ENCODE results near the gene OCSTAMP.

Gene OCSTAMP

DNA sequence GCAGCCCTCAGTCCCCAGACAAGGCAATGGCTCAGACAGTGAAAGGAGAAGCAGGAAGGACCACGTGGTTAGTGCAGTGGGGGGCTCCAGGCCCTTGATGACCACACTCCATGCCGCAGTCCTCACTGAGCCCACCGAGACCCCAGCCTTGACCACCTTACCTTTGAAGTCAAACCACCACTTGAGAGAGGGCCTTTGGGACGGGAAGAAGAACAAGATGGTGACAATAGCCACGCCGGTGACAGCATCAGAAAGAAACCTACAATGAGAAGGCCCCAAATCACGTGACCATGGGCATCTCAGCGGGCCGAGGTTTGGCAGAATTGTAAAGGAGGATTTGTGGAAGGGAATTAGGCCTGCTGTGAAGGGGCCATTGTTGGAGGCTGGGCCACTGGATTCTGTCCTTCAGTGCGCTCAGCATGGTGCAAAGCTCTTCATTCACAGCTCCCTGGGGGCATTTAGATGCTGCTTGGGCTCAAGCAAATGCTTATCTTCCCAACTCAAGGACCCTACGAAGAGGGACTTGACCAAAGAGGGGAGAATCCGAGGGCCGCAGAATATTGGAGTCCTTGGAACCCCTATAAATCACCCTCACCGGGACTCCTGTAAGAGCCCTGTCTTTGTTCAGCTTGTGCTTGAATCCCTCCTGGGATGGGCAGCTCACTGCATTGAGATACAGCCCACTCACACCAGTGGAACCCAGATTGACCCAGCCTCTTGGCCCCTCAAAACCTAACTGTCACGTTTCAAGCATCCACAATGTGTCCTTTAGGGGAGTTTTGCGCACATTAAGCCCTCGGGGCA, 33.2 kb upstream of the OCSTAMP start:
- H2BK5ac ChIP-seq (ENCODE audit: low read length), result peak overlapping the region; percentile 55
- H3K27ac ChIP-seq (ENCODE audit: low read depth, low read length), result no peak overlapping the region
- no peak overlapping the region for H2BK120ac ChIP-seq (ENCODE audit: low read depth, low read length)
- no peaks in the 10 kb centered on the region for H3K79me1 ChIP-seq (ENCODE audit: low read length)
- H3K4me3 ChIP-seq (ENCODE audit: low read length), result no peak overlapping the region
- WGBS (ENCODE audit: extremely low coverage, insufficient coverage, low lambda C conversion rate), result no CpG with 5 or more reads among the region's 17 CpGs
- peak overlapping the region; percentile 67 for H3K56ac ChIP-seq (ENCODE audit: low read length)
- H4K5ac ChIP-seq (ENCODE audit: low read length), result no peak overlapping the region
- no peak overlapping the region for H2BK15ac ChIP-seq (replicated peaks; ENCODE audit: low read depth)
- H4K8ac ChIP-seq (ENCODE audit: low read depth, low read length), result no peak overlapping the region
- no peaks in the 10 kb centered on the region for H3K79me2 ChIP-seq (ENCODE audit: control insufficient read depth, insufficient read depth, low read length)
- no peak overlapping the region for H3K4me2 ChIP-seq (ENCODE audit: low read length)
- H3K4ac ChIP-seq (ENCODE audit: low read depth, low read length), result no peak overlapping the region
- no peak overlapping the region for H3K23ac ChIP-seq (ENCODE audit: low read length)
- H3K4me1 ChIP-seq (ENCODE audit: control insufficient read depth, low read depth, low read length), result peaks cover 10% of the 10 kb centered on the region
- H2AK5ac ChIP-seq (ENCODE audit: low read length), result no peak overlapping the region
- peak overlapping the region; percentile 11 for H3K18ac ChIP-seq (ENCODE audit: low read length)
- no peaks in the 10 kb centered on the region for H3K27me3 ChIP-seq (ENCODE audit: insufficient read depth, low read length, poor library complexity)
- peak; percentile 95 for DNase-seq
- no peaks in the 10 kb centered on the region for H3K36me3 ChIP-seq (ENCODE audit: control insufficient read depth, insufficient read depth, low read length)
- no peak overlapping the region for H3K9ac ChIP-seq (ENCODE audit: low read length)

DNA sequence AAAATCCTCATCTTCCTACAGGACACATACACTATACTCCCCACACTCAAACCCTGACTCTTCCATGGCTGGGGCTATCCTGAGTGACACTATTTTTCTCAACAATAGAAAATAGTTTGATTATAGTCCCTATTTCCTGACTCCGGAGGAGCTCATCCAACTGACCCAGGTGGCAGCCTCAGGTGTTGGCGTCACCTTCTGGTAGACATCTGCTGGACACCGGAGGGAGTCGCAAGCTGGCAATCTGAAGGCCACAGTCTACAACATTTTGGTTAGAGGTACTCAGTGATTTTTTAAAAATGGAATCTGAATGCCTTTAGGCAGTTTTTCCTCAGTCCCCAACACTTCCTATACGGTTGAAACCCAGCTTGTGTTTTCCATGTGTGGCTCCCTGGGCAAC, 32.2 kb upstream of the OCSTAMP start:
- H3K23ac ChIP-seq (ENCODE audit: low read length), result no peak overlapping the region
- H3K4ac ChIP-seq (ENCODE audit: low read depth, low read length), result no peak overlapping the region
- no peak overlapping the region for H3K56ac ChIP-seq (ENCODE audit: low read length)
- H3K4me3 ChIP-seq (ENCODE audit: low read length), result no peak overlapping the region
- H3K36me3 ChIP-seq (ENCODE audit: control insufficient read depth, insufficient read depth, low read length), result no peaks in the 10 kb centered on the region
- H3K4me2 ChIP-seq (ENCODE audit: low read length), result no peak overlapping the region
- H3K9ac ChIP-seq (ENCODE audit: low read length), result no peak overlapping the region
- H4K5ac ChIP-seq (ENCODE audit: low read length), result no peak overlapping the region
- no peak overlapping the region for H2BK15ac ChIP-seq (replicated peaks; ENCODE audit: low read depth)
- no peaks in the 10 kb centered on the region for H3K27me3 ChIP-seq (ENCODE audit: insufficient read depth, low read length, poor library complexity)
- no peaks in the 10 kb centered on the region for H3K79me1 ChIP-seq (ENCODE audit: low read length)
- no peak overlapping the region for H2BK5ac ChIP-seq (ENCODE audit: low read length)
- no CpG with 5 or more reads among the region's 5 CpGs for WGBS (ENCODE audit: extremely low coverage, insufficient coverage, low lambda C conversion rate)
- DNase-seq, result peak; percentile 14
- no peaks in the 10 kb centered on the region for H3K79me2 ChIP-seq (ENCODE audit: control insufficient read depth, insufficient read depth, low read length)
- no peak overlapping the region for H3K27ac ChIP-seq (ENCODE audit: low read depth, low read length)
- H4K8ac ChIP-seq (ENCODE audit: low read depth, low read length), result no peak overlapping the region
- no peak overlapping the region for H2AK5ac ChIP-seq (ENCODE audit: low read length)
- H2BK120ac ChIP-seq (ENCODE audit: low read depth, low read length), result no peak overlapping the region
- no peak overlapping the region for H3K18ac ChIP-seq (ENCODE audit: low read length)
- peaks cover 10% of the 10 kb centered on the region for H3K4me1 ChIP-seq (ENCODE audit: control insufficient read depth, low read depth, low read length)

DNA sequence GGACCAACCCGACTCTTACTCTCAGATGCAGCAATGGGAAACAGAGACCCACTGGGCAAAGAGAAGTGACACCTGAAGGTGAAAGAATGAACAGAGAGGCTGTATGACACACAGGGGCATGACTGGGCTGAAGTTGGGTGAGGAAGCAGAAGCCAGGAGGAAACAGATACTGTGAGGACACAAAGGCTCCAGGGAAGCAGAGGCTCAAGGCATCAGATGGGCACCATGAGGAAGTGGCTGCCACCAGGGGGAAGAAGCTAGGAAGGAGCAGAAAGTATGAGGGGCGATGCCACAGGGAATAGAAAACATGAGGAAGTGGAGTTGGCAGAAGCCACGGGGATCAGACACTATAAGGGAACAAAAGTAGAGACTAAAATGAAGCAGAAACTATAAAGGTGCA, 30.9 kb upstream of the OCSTAMP start:
- H3K79me2 ChIP-seq (ENCODE audit: control insufficient read depth, insufficient read depth, low read length), result no peaks in the 10 kb centered on the region
- H3K9ac ChIP-seq (ENCODE audit: low read length), result no peak overlapping the region
- no peaks in the 10 kb centered on the region for H3K36me3 ChIP-seq (ENCODE audit: control insufficient read depth, insufficient read depth, low read length)
- H3K56ac ChIP-seq (ENCODE audit: low read length), result no peak overlapping the region
- no peak overlapping the region for H3K4ac ChIP-seq (ENCODE audit: low read depth, low read length)
- no peak overlapping the region for H3K4me3 ChIP-seq (ENCODE audit: low read length)
- no peak overlapping the region for H2BK120ac ChIP-seq (ENCODE audit: low read depth, low read length)
- WGBS (ENCODE audit: extremely low coverage, insufficient coverage, low lambda C conversion rate), result no CpG with 5 or more reads among the region's 3 CpGs
- no peak overlapping the region for H4K8ac ChIP-seq (ENCODE audit: low read depth, low read length)
- no peak overlapping the region for H3K4me2 ChIP-seq (ENCODE audit: low read length)
- no peak overlapping the region for H2AK5ac ChIP-seq (ENCODE audit: low read length)
- no peaks in the 10 kb centered on the region for H3K79me1 ChIP-seq (ENCODE audit: low read length)
- no peak overlapping the region for H2BK15ac ChIP-seq (replicated peaks; ENCODE audit: low read depth)
- no peak overlapping the region for H3K23ac ChIP-seq (ENCODE audit: low read length)
- no peak overlapping the region for H3K18ac ChIP-seq (ENCODE audit: low read length)
- H3K27ac ChIP-seq (ENCODE audit: low read depth, low read length), result no peak overlapping the region
- no peaks in the 10 kb centered on the region for H3K27me3 ChIP-seq (ENCODE audit: insufficient read depth, low read length, poor library complexity)
- no peak overlapping the region for H2BK5ac ChIP-seq (ENCODE audit: low read length)
- H3K4me1 ChIP-seq (ENCODE audit: control insufficient read depth, low read depth, low read length), result peaks cover 10% of the 10 kb centered on the region
- no peak for DNase-seq
- no peak overlapping the region for H4K5ac ChIP-seq (ENCODE audit: low read length)

DNA sequence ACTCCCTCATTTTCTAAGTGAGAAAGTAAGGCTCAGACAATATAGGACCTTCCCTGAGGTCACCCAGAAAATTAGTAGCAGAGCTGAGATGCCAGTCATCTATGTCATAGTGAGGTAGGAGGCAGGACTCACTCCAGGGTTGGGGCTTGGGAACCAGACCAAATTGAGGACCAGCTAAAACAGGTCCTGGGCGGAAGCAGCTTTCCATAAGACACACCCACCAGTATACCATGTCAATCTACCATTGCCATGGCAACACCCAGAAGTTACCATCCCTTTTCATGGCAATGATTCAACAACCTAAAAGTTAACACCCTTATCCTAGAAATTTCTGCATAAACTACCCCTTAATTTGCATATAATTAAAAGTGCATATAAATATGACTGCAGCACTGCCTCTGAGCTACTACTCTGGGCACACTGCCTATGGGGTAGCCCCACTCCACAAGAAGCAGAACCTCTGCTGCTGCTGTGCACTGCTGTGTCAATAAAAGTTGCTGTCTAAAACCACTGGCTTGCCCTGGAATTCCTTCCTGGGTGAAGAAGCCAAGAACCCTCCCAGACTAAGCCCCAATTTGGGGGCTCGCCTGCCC, 30.3 kb upstream of the OCSTAMP start:
- Histone ChIP-seq H3K23ac (ENCODE audit: low read length) (no peak overlapping the region), H3K79me1 (ENCODE audit: low read length) (no peaks in the 10 kb centered on the region), H3K4me2 (ENCODE audit: low read length) (no peak overlapping the region), H3K18ac (ENCODE audit: low read length) (no peak overlapping the region), H3K79me2 (ENCODE audit: control insufficient read depth, insufficient read depth, low read length) (no peaks in the 10 kb centered on the region), H3K4me3 (ENCODE audit: low read length) (no peak overlapping the region), H3K4ac (ENCODE audit: low read depth, low read length) (no peak overlapping the region), H3K4me1 (ENCODE audit: control insufficient read depth, low read depth, low read length) (peaks cover 10% of the 10 kb centered on the region), H3K9ac (ENCODE audit: low read length) (no peak overlapping the region), H4K8ac (ENCODE audit: low read depth, low read length) (no peak overlapping the region), H3K27ac (ENCODE audit: low read depth, low read length) (no peak overlapping the region), H3K36me3 (ENCODE audit: control insufficient read depth, insufficient read depth, low read length) (no peaks in the 10 kb centered on the region), H2BK15ac (replicated peaks; ENCODE audit: low read depth) (no peak overlapping the region), H2BK5ac (ENCODE audit: low read length) (no peak overlapping the region), H4K5ac (ENCODE audit: low read length) (no peak overlapping the region), H3K56ac (ENCODE audit: low read length) (no peak overlapping the region), H2BK120ac (ENCODE audit: low read depth, low read length) (no peak overlapping the region), H2AK5ac (ENCODE audit: low read length) (no peak overlapping the region), H3K27me3 (ENCODE audit: insufficient read depth, low read length, poor library complexity) (no peaks in the 10 kb centered on the region)
- no CpG with 5 or more reads among the region's 2 CpGs for WGBS (ENCODE audit: extremely low coverage, insufficient coverage, low lambda C conversion rate)
- DNase-seq, result peak; percentile 12

DNA sequence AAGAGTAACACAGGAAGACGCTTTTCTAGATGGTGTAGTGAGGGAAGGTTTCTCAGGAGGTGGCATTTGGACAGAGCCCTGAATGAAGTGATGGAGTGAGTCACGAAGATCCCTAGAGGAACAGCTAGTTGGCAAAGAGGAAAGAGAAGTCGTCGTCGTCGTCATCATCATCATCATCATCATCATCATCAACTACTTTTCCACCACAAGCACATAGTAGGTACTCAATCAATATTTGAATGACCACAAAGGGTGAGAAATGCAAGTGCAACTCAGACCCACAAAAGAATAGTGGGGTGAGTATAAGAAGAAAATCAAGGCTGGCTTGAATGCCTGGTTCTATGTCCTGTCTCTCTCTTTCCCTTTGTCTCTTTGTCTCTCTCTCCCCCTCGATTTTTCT, 28.3 kb upstream of the OCSTAMP start:
- Histone ChIP-seq H4K5ac (ENCODE audit: low read length) (no peak overlapping the region), H4K8ac (ENCODE audit: low read depth, low read length) (no peak overlapping the region), H3K9ac (ENCODE audit: low read length) (no peak overlapping the region), H2BK15ac (replicated peaks; ENCODE audit: low read depth) (no peak overlapping the region), H2BK5ac (ENCODE audit: low read length) (no peak overlapping the region), H3K56ac (ENCODE audit: low read length) (no peak overlapping the region), H3K27ac (ENCODE audit: low read depth, low read length) (no peak overlapping the region), H3K27me3 (ENCODE audit: insufficient read depth, low read length, poor library complexity) (no peaks in the 10 kb centered on the region), H3K4me1 (ENCODE audit: control insufficient read depth, low read depth, low read length) (peaks cover 3% of the 10 kb centered on the region), H2BK120ac (ENCODE audit: low read depth, low read length) (no peak overlapping the region), H3K4ac (ENCODE audit: low read depth, low read length) (no peak overlapping the region), H3K36me3 (ENCODE audit: control insufficient read depth, insufficient read depth, low read length) (no peaks in the 10 kb centered on the region), H3K18ac (ENCODE audit: low read length) (no peak overlapping the region), H3K79me2 (ENCODE audit: control insufficient read depth, insufficient read depth, low read length) (no peaks in the 10 kb centered on the region), H3K4me3 (ENCODE audit: low read length) (no peak overlapping the region), H2AK5ac (ENCODE audit: low read length) (no peak overlapping the region), H3K23ac (ENCODE audit: low read length) (no peak overlapping the region), H3K4me2 (ENCODE audit: low read length) (no peak overlapping the region), H3K79me1 (ENCODE audit: low read length) (no peaks in the 10 kb centered on the region)
- no CpG with 5 or more reads among the region's 7 CpGs for WGBS (ENCODE audit: extremely low coverage, insufficient coverage, low lambda C conversion rate)
- no peak for DNase-seq
